ENCODE measurements around the gene TMEM255B. TPM values are rescaled to one million over a fixed set of nuclear protein-coding genes. Genes with fewer than 3 reads are reported as not detected.

The TMEM255B gene
- total RNA-seq, 1 donor: 0.43 TPM

DNA sequence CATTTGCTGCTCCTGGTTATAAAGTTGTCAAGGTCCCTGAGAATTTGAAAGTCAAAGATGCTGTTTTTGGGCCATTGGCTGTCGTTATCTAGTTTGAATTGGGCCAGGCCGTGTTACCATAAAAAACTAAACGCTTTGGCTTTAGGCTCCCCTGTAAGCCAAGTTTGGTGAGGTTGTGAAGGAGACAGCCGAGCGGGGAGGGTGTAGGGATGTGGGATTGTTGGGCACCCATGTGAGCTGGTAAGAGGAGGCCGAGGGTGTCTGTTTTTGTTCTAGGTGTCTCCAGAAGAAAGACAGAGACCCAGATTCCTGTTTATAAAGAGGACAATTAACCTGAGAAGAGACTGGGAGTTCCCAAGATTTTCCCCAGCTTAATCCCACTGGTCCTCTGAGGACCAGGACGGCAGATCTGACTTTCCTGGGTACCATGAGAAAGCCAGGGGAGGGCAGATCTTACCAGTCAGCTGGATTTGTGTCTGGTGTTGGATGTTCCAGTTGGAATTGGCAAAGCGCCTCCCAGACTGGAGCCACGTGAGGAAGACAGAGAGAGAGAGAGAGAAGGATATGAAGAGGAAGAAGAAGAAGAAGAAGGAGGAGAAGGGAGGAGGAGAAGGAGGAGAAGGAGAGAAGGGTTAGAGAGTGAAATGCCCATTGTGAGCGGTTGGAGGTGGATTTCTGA is 25.1 kb downstream of the TMEM255B start:
- no peak overlapping the region for H3K4me3 ChIP-seq (ENCODE audit: low read depth, low read length)
- no peak for DNase-seq (ENCODE audit: low read depth)
- TF ChIP-seq, protein P1, sequence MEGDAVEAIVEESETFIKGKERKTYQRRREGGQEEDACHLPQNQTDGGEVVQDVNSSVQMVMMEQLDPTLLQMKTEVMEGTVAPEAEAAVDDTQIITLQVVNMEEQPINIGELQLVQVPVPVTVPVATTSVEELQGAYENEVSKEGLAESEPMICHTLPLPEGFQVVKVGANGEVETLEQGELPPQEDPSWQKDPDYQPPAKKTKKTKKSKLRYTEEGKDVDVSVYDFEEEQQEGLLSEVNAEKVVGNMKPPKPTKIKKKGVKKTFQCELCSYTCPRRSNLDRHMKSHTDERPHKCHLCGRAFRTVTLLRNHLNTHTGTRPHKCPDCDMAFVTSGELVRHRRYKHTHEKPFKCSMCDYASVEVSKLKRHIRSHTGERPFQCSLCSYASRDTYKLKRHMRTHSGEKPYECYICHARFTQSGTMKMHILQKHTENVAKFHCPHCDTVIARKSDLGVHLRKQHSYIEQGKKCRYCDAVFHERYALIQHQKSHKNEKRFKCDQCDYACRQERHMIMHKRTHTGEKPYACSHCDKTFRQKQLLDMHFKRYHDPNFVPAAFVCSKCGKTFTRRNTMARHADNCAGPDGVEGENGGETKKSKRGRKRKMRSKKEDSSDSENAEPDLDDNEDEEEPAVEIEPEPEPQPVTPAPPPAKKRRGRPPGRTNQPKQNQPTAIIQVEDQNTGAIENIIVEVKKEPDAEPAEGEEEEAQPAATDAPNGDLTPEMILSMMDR (IDR thresholded peaks at IDR 0.05; ENCODE audit: insufficient read depth, low read depth, low read length): no peak

DNA sequence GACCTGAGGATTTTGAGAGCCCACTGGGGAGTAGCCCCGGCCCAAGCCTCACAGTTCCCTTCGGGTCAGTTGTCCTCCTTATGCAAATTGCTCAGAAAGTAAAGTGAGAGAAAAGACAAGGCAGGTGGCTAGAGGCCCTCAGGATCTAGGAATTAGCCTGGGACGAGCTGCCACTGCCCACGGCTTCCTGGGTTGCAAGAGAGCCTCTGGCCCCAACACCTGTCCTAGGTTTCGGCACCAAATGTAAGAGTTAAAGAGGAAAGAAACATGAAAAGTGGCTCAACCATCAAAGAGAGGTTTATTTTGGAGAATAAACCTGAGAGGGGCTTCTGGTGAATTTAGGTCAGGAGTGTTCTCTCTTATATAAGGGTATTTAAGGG is 25.6 kb downstream of the TMEM255B start:
- no peak for DNase-seq (ENCODE audit: low read depth)
- TF ChIP-seq, protein P1 (IDR thresholded peaks at IDR 0.05; ENCODE audit: insufficient read depth, low read depth, low read length): no peak
- no peak overlapping the region for H3K4me3 ChIP-seq (ENCODE audit: low read depth, low read length)

DNA sequence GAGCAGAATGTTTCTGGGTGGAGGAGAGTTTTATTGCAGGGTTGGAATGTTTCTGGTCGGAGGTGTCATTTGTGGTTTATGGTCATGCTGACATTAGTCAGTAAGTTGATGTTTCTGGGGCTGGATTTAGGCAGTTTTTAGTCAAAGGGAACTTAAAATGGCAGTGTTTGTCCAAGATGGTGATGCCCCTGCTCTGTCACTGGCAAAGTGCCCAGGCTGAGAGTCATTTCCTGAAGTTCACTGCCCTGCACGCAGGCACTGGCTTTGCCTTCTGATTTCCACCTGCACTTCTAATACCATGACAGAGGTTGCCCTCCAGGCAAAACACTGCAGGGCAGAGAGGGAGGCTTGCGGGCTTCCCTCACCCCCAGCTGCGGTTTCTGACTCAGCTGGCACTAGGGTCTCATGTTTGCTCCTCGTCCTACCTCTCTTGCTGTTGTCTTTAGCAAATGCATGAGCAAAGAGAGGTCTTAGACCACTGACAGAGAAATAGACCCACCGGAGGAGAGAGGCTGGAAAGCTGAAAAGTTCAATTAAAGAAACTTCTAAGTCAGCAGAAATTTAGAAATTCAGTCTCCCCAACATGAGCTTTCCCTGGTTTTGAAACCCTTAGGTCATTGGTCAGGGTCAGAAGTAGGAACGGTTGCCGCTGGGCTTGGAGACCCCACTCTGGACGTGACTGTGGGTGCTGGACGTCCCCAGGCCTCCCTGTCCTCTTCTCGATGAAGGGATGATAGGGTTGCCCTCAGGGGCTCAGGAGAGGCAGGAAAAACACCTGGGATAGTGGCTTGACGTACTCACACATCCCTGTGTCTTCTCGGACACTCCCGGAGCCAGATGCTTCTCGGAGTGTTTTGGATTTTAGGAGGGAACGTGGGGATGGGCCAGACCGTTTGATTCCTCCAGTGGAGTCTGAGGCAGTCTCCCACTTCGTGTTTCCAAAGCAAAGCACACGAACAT is 26.3 kb downstream of the TMEM255B start:
- DNase-seq (ENCODE audit: low read depth): peak; percentile 67
- no peak overlapping the region for H3K4me3 ChIP-seq (ENCODE audit: low read depth, low read length)
- TF ChIP-seq, protein P1 (IDR thresholded peaks at IDR 0.05; ENCODE audit: insufficient read depth, low read depth, low read length): no peak

DNA sequence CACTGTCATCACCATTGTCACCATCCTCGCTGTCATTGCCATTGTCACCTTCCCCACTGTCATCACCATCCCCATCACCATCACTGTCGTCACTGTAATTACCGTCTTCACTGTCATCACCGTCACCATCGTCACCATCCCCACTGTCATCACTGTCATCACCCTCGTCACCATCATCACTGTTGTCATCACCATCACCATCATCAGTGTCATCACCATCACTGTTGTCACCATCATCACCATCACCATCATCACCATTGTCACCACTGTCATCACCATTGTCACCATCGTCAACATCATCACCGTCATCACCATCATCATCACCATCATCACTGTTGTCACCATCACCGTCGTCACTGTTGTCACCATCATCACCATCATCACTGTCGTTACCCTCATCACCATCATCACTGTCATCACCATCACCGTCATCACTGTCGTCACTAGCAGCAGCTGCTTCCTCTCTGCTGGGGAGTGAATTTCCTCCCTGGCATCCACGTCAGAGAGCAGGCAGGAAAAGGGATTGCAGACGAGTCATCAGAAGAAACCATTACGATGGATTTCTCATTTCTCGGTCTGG is 27.3 kb downstream of the TMEM255B start:
- peak; percentile 24 for DNase-seq (ENCODE audit: low read depth)
- TF ChIP-seq, protein P1 (IDR thresholded peaks at IDR 0.05; ENCODE audit: insufficient read depth, low read depth, low read length): no peak
- no peak overlapping the region for H3K4me3 ChIP-seq (ENCODE audit: low read depth, low read length)

DNA sequence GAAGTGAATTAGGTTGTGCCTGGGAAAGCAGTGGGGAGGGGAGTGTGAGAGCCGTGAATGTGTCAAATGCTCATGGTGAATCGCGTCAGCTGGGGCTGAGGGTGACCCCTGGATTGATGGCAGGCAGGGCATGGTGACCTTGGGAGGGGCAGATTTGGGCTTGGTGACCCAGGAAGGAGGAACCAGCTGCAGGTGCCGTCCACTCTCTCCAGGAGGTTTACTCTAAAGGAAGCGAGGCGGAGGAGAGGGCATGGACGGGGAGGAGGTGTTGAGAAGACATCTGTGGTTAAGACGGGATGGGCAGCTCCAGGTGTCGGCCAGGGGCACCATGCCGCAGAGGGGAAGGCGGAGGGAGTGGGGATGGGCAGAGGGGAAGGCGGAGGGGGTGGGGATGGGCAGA is 28.7 kb downstream of the TMEM255B start:
- no peak for DNase-seq (ENCODE audit: low read depth)
- H3K4me3 ChIP-seq (ENCODE audit: low read depth, low read length): no peak overlapping the region
- TF ChIP-seq, protein P1 (IDR thresholded peaks at IDR 0.05; ENCODE audit: insufficient read depth, low read depth, low read length): no peak

DNA sequence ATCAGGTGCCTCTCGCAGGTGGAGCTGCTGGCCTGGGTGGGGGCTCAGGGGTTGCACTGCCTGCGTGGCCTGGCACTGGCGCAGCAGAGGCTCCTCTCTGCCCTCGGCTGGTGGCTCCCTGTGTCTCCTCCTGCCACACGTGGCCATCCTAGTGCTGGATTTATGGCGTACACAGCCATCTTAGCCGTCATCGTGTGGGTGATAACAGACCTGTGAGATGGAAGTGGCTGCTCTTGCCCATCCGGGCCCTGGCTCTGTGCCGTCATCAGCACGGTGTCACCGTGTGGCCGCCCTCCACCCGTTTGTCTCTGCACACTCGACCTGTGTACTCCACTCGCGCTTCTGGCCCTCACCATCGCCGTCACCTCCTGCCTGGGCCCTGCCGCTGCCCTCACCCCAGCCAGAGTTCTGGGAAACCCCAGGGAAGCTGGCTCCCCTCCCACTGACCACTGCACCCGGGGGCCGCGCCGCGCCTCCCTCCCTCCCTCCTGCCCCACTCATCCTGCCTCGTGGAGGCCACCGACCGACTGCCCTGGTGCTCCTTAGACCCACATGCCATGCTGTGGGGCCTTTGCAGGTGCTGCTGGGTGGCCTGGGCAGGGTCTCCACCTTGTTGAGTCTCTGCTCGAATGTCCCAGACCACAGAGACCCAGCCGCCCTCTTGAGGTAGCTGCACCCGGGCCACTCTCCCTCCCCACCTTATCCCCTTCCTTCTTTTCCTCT is 29.5 kb downstream of the TMEM255B start:
- H3K4me3 ChIP-seq (ENCODE audit: low read depth, low read length): no peak overlapping the region
- TF ChIP-seq, protein P1 (IDR thresholded peaks at IDR 0.05; ENCODE audit: insufficient read depth, low read depth, low read length): no peak

More for the DNA sequence above, 29.5 kb downstream of the TMEM255B start:
- DNase-seq (ENCODE audit: low read depth): no peak

All from fibroblast of villous mesenchyme (primary cell).